ENCODE measurements around the gene ASPM.
"Not testable (repeated sequence)": the region's sequence is repeated elsewhere in the genome, so short reads cannot be mapped to it uniquely, and the experiment has no call there.

GRCh38 chr1:197096971-197097370, 49.5 kb downstream of the ASPM start:
- not testable (repeated sequence) for TF ChIP-seq MAX (IDR thresholded peaks at IDR 0.05); POLR2AphosphoS5 (IDR thresholded peaks at IDR 0.05; ENCODE audit: low read depth, low read length); REST (IDR thresholded peaks at IDR 0.05; ENCODE audit: low read depth); YY1 (IDR thresholded peaks at IDR 0.05; ENCODE audit: extremely low read depth, insufficient replicate concordance, low read depth, low read length); CTCF (IDR thresholded peaks at IDR 0.05 in 2 of 3, conservative IDR thresholded peaks at IDR 0.05 in 1 of 3; ENCODE audit: borderline replicate concordance in 1 of 3, insufficient read depth in 1 of 3, low read depth in 2 of 3, low read length in 2 of 3); TCF7L2 (IDR thresholded peaks at IDR 0.05; ENCODE audit: borderline replicate concordance, extremely low read depth, insufficient read depth, insufficient read length); SIN3A (IDR thresholded peaks at IDR 0.05; ENCODE audit: low read depth); POLR2A (IDR thresholded peaks at IDR 0.05; ENCODE audit: borderline replicate concordance, extremely low read depth, insufficient read depth, insufficient read length); SP1 (IDR thresholded peaks at IDR 0.05; ENCODE audit: low read depth); EZH2phosphoT487 (IDR thresholded peaks at IDR 0.05; ENCODE audit: borderline replicate concordance); CEBPB (IDR thresholded peaks at IDR 0.05; ENCODE audit: low read depth); SRF (IDR thresholded peaks at IDR 0.05; ENCODE audit: low read depth); JUND (IDR thresholded peaks at IDR 0.05); CBX3 (IDR thresholded peaks at IDR 0.05; ENCODE audit: low read depth)

Measured in HCT116 (cell line).